HG03064 (cell line): ENCODE results near the gene BCL11B.

Experiments
- ATAC-seq: cut with Tn5 transposase; IDR thresholded peaks from one replicate; pipeline ENCODE4 v1.9.1; 2021; ENCODE audit warnings: low read depth; ENCODE audit not compliant: unreplicated experiment

The BCL11B gene

GRCh38 chr14:99203080-99203479, 68.9 kb downstream of the BCL11B start:
- no peak for ATAC-seq

- ATAC-seq, result no peak
Observed at GRCh38 chr14:99202516-99202915, 69.5 kb downstream of the BCL11B start.

- ATAC-seq, result no peak
Observed at GRCh38 chr14:99201351-99202073, 70.5 kb downstream of the BCL11B start.

GRCh38 chr14:99200654-99201005, 71.4 kb downstream of the BCL11B start:
- no peak for ATAC-seq

GRCh38 chr14:99199846-99200653, 71.9 kb downstream of the BCL11B start:
- ATAC-seq, result no peak

GRCh38 chr14:99198746-99199502, 73.1 kb downstream of the BCL11B start:
- no peak for ATAC-seq

- ATAC-seq, result no peak
Observed at GRCh38 chr14:99196310-99196650, 75.7 kb downstream of the BCL11B start.

- ATAC-seq, result no peak
Observed at GRCh38 chr14:99195602-99196309, 76.2 kb downstream of the BCL11B start.

GRCh38 chr14:99194736-99195135, 77.3 kb downstream of the BCL11B start:
- ATAC-seq, result no peak

GRCh38 chr14:99194136-99194535, 77.9 kb downstream of the BCL11B start:
- no peak for ATAC-seq

GRCh38 chr14:99192830-99193229, 79.2 kb downstream of the BCL11B start:
- no peak for ATAC-seq

- ATAC-seq, result no peak
Observed at GRCh38 chr14:99192028-99192621, 79.9 kb downstream of the BCL11B start.

- ATAC-seq, result no peak
Observed at GRCh38 chr14:99191395-99192027, 80.5 kb downstream of the BCL11B start.

- ATAC-seq, result no peak
Observed at GRCh38 chr14:99190696-99191394, 81.2 kb downstream of the BCL11B start.

GRCh38 chr14:99189201-99189801, 82.7 kb downstream of the BCL11B start:
- ATAC-seq, result no peak

GRCh38 chr14:99188731-99189191, 83.2 kb downstream of the BCL11B start:
- no peak for ATAC-seq

GRCh38 chr14:99187858-99188257, 84.1 kb downstream of the BCL11B start:
- no peak for ATAC-seq

GRCh38 chr14:99186956-99187690, 84.9 kb downstream of the BCL11B start:
- no peak for ATAC-seq
